Adipocyte (in vitro differentiated cells): ENCODE measurements around the gene FSIP1.

Experiments
- DNase-seq: peaks from one replicate; pipeline ENCODE4 v3.0.0-alpha.2; 2015; ENCODE audit warnings: low read depth
- H3K27me3 ChIP-seq: replicated peaks from 2 replicates; pipeline ENCODE4 v1.7.0; 2013; ENCODE audit warnings: mild to moderate bottlenecking, low read length, moderate library complexity; ENCODE audit not compliant: control insufficient read depth, insufficient read depth
- H3K36me3 ChIP-seq: 2 replicates; pipeline ENCODE4 v1.7.0; 2013; ENCODE audit warnings: low read length, mild to moderate bottlenecking, moderate library complexity; ENCODE audit not compliant: control insufficient read depth, insufficient read depth, severe bottlenecking
- H3K4me1 ChIP-seq: 2 replicates; pipeline ENCODE4 v1.7.0; 2013; ENCODE audit warnings: mild to moderate bottlenecking, low read length, moderate library complexity; ENCODE audit not compliant: control insufficient read depth, insufficient read depth
- H3K4me3 ChIP-seq: 2 replicates; pipeline ENCODE4 v1.7.0; 2013; ENCODE audit warnings: mild to moderate bottlenecking, low read length, moderate library complexity
- H3K9ac ChIP-seq: 2 replicates; pipeline ENCODE4 v1.7.0; 2013; ENCODE audit warnings: mild to moderate bottlenecking, low read length, moderate library complexity
- H3K9me3 ChIP-seq: 2 replicates; pipeline ENCODE4 v1.7.0; 2013; ENCODE audit warnings: mild to moderate bottlenecking, low read length, moderate library complexity; ENCODE audit not compliant: control insufficient read depth

The FSIP1 gene

DNA sequence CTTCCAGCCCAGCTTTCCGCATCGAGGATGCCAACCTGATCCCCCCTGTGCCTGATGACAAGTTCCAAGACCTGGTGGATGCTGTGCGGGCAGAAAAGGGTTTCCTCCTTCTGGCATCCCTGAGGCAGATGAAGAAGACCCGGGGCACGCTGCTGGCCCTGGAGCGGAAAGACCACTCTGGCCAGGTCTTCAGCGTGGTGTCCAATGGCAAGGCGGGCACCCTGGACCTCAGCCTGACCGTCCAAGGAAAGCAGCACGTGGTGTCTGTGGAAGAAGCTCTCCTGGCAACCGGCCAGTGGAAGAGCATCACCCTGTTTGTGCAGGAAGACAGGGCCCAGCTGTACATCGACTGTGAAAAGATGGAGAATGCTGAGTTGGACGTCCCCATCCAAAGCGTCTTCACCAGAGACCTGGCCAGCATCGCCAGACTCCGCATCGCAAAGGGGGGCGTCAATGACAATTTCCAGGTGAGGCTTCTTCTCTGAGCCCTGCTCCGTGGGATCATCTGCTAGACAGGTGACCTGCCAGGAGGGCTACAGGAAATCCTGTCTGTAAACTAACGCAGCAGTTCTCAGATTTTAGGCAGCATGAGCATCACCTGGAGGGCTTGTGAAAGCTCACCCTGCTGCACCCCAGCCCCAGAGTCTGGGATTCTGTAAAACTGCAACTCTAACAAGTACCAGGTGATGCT lies 200.2 kb downstream of the FSIP1 start:
- DNase-seq, result peak; percentile 57
- peaks cover 28% of the 10 kb centered on the region for H3K4me1 ChIP-seq
- peak overlapping the region; percentile 88 for H3K9ac ChIP-seq
- peak overlapping the region; percentile 82 for H3K4me3 ChIP-seq
- H3K9me3 ChIP-seq, result no peaks in the 10 kb centered on the region
- peaks cover 48% of the 10 kb centered on the region for H3K36me3 ChIP-seq
- H3K27me3 ChIP-seq, result no peaks in the 10 kb centered on the region

DNA sequence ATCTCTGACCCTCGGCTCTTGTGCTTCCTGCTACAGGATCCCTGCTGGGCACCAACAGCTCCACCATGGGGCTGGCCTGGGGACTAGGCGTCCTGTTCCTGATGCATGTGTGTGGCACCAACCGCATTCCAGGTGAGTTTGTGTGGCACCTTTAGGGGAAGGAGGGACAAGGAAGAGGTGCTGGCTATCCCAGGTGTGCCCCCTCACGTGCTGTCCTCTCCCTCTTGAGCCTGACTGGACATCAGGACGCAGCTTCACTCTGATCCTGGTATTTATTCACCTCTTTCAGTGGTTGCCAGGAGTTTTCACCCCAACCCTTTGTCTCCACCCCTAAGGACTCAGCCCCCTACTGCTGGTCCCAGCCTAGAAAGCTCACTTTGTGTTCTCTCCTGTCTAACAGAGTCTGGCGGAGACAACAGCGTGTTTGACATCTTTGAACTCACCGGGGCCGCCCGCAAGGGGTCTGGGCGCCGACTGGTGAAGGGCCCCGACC lies 200.8 kb downstream of the FSIP1 start:
- Histone ChIP-seq H3K4me3 (peak overlapping the region; percentile 82), H3K27me3 (no peaks in the 10 kb centered on the region), H3K9ac (peak overlapping the region; percentile 88), H3K9me3 (no peaks in the 10 kb centered on the region), H3K4me1 (peaks cover 27% of the 10 kb centered on the region), H3K36me3 (peaks cover 42% of the 10 kb centered on the region)
- peak; percentile 69 for DNase-seq

DNA sequence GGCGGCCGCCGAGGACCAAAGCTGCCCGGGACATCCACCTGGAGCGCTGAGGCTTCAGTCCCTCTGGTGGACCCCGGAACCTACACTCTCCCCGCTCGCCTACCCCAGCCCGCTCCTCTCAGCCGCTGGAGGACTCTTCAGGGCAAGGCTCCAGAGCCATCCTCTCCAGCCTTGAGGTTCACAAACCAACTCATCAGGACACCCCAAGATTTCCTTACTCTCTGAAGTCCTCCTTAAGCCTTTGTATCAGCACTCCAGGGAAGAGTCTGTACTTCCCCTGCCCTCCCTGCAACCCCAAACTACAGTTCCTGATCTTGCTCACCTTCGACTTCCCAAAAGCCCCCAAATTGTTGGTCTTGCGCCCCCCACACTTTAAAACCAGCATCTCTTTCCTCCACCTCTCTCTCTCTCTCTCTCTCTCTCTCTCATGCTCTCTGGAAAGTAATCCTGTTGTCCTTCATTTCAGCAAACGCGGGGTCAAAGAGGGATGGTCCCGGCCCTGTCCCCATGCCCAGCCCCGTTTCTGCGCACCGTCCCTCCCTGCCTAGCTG lies 201.3 kb downstream of the FSIP1 start:
- Histone ChIP-seq H3K4me3 (peak overlapping the region; percentile 82), H3K36me3 (peaks cover 37% of the 10 kb centered on the region), H3K9ac (peak overlapping the region; percentile 88), H3K4me1 (peaks cover 22% of the 10 kb centered on the region), H3K27me3 (no peaks in the 10 kb centered on the region), H3K9me3 (no peaks in the 10 kb centered on the region)
- no peak for DNase-seq

DNA sequence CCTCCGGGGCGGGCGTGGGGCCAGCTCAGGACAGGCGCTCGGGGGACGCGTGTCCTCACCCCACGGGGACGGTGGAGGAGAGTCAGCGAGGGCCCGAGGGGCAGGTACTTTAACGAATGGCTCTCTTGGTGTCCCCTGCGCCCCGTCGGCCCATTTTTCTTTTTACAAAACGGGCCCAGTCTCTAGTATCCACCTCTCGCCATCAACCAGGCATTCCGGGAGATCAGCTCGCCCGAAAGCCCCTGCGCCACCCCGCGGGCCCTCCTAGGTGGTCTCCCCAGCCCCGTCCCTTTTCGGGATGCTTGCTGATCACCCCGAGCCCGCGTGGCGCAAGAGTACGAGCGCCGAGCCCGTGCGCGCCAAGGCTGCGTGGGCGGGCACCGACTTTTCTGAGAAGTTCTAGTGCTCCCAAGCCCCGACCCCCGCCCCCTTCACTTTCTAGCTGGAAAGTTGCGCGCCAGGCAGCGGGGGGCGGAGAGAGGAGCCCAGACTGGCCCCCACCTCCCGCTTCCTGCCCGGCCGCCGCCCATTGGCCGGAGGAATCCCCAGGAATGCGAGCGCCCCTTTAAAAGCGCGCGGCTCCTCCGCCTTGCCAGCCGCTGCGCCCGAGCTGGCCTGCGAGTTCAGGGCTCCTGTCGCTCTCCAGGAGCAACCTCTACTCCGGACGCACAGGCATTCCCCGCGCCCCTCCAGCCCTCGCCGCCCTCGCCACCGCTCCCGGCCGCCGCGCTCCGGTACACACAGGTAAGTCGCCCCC lies 202.0 kb downstream of the FSIP1 start, which contains the start of gene THBS1:
Gene THBS1 (plus strand): TSS at position 595 of the 757 bp plus-strand sequence. CDS start 779 bp downstream, outside the sequence.
- peak; percentile 99 for DNase-seq
- Histone ChIP-seq H3K36me3 (peaks cover 30% of the 10 kb centered on the region), H3K27me3 (no peaks in the 10 kb centered on the region), H3K9ac (peak within 1 kb of the TSS; percentile 88), H3K4me3 (peak within 1 kb of the TSS; percentile 82), H3K9me3 (no peaks in the 10 kb centered on the region), H3K4me1 (peaks cover 16% of the 10 kb centered on the region)

DNA sequence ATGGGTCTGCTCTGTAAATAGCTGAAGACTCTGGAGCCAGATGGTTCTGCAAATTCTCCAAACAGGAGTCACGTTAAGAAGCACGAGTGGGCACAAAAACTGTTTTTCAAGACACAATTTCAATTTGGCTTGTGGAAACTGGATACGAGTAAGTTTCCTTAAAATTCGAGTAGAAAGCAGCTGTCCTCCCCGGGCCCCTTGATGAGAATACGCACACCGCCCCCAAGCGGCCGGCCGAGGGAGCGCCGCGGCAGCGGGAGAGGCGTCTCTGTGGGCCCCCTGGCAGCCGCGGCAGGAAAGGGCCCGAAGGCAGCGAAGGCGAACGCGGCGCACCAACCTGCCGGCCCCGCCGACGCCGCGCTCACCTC lies 202.5 kb downstream of the FSIP1 start:
- Histone ChIP-seq H3K4me3 (peak overlapping the region; percentile 82), H3K9ac (peak overlapping the region; percentile 88), H3K4me1 (peaks cover 13% of the 10 kb centered on the region), H3K9me3 (no peaks in the 10 kb centered on the region), H3K36me3 (peaks cover 24% of the 10 kb centered on the region), H3K27me3 (no peaks in the 10 kb centered on the region)
- DNase-seq, result peak; percentile 98

DNA sequence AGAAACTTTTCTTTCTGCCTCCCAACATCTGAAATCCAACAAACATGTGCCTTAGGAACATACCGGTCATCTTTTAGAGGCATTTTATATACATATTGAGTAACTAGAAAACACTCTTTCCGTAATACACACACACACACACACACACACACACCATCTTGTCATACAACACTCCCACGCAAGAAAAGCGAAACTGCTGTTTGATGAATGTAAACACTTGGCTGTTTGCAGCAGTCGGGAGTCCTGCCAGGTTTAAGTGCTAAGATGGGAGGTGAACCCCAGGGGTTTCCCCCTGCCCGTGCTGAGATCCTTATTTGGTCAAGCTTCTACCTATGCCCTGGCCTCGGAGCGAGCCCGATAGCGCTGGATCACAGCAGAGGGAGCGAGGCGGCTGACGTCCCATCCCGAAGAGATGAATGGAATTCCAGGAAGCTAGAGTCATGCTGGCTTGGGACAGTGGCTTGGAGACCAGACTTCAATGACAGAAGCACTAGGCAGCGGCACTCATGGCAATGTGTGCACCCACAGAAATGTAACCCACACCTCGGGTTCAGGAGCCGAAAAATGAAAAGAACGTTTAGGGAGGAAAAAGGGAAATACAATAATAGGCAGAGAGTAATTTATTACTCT lies 203.0 kb downstream of the FSIP1 start:
- Histone ChIP-seq H3K4me3 (peak overlapping the region; percentile 82), H3K27me3 (no peaks in the 10 kb centered on the region), H3K36me3 (peaks cover 19% of the 10 kb centered on the region), H3K9me3 (no peaks in the 10 kb centered on the region), H3K4me1 (peaks cover 17% of the 10 kb centered on the region), H3K9ac (peak overlapping the region; percentile 88)
- DNase-seq, result peak; percentile 88

DNA sequence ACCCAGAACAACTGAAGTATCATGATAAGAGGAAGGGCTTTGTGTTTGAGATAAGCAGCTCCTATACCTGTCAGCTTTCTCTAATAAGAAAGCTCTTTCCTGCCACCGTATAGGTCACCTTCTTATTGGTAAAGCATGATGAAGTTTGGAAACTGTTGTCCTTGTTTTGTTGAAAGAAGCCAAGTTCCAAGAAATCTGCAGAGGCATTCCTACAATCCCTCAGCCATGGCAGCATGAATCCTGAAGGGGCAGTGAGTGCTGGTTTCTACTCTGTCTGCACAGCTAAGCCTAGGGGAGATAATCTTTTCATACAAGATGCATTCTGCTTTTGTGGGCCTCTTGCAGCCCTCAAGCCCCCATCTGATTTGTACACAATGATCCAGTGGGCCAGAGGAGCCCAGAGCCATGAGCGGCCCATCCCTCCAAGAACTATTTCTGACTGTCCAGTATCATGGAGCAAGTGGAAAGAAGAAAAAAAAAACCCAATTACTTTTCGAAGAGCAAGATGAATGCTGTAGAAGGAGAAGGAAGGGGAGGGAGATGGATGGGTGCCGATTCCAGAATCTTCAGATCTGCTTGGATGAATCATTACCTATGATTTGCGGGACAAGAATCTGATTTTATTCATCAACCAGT lies 203.7 kb downstream of the FSIP1 start:
- H3K4me3 ChIP-seq, result peak overlapping the region; percentile 82
- H3K9ac ChIP-seq, result peak overlapping the region; percentile 88
- no peaks in the 10 kb centered on the region for H3K9me3 ChIP-seq
- no peaks in the 10 kb centered on the region for H3K27me3 ChIP-seq
- peaks cover 13% of the 10 kb centered on the region for H3K36me3 ChIP-seq
- peaks cover 23% of the 10 kb centered on the region for H3K4me1 ChIP-seq
- DNase-seq, result peak; percentile 48

DNA sequence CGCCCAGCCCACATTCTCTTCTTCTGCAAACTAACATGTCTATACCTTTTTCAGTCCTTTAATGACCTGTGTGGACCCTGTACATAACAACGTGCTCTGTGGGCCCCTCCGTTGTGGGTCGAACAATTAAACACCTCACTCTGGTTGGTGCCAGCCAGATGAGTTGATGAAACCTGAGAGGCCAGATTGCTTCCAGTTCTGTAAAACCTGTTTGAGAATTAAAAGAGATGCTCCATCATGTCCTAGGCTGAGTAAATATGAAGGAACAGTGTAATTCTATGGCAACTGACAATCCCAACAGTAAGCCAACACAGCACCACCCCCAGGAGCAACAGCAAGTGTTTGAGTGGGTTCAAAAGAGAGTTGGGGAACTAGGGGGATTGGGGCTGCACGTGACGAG lies 207.5 kb downstream of the FSIP1 start:
- no peak for DNase-seq
- Histone ChIP-seq H3K4me3 (no peak overlapping the region), H3K4me1 (peaks cover 30% of the 10 kb centered on the region), H3K9ac (no peak overlapping the region), H3K36me3 (no peaks in the 10 kb centered on the region), H3K9me3 (no peaks in the 10 kb centered on the region), H3K27me3 (no peaks in the 10 kb centered on the region)

DNA sequence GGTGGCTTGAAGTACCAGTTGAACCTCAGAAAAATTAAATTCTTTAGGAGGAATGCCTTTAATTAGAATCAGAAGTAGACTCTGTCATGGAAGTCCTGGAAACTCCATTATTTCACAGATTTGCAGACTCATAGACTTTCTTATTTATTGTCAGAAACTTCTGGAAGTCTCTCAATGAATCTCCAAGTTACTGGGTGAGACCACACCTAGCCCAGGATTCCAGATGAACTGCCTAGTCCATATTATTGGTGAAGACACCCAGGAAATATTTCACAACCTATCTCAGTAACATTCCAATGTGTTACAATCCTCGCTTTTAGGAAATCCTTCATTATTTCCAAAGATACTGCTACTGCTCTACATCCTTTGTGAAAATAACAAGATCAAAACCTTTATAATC lies 208.2 kb downstream of the FSIP1 start:
- Histone ChIP-seq H3K36me3 (no peaks in the 10 kb centered on the region), H3K27me3 (no peaks in the 10 kb centered on the region), H3K9ac (no peak overlapping the region), H3K4me1 (peaks cover 34% of the 10 kb centered on the region), H3K4me3 (peak overlapping the region; percentile 30), H3K9me3 (no peaks in the 10 kb centered on the region)
- peak; percentile 37 for DNase-seq

DNA sequence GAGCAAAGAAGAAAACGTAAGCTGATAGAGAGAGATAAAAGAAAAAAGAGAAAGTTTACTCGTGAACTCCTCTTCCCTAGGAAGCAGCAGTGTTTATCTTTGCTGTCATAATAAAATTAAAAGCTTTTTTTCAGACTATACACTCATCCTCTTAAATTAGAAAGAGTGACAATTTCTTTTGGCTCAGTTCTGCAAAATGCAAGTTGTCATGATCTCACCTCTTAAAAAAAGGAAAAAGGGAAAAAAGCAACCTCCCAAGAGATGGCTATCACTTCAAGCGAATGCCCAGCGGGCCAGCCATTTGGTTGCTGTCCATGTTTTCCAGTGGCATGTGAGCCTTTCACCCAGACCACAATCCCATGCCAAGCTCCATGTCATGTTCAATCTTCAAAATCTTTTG lies 208.8 kb downstream of the FSIP1 start:
- no peak overlapping the region for H3K9ac ChIP-seq
- H3K9me3 ChIP-seq, result no peaks in the 10 kb centered on the region
- DNase-seq, result peak; percentile 23
- H3K4me1 ChIP-seq, result peaks cover 32% of the 10 kb centered on the region
- no peaks in the 10 kb centered on the region for H3K27me3 ChIP-seq
- H3K4me3 ChIP-seq, result peak overlapping the region; percentile 30
- H3K36me3 ChIP-seq, result no peaks in the 10 kb centered on the region
